CMK (cell line): ENCODE measurements around the gene PDE4A.
A peak's percentile ranks its signal among the peaks of the same experiment; 100 is the strongest.
"Not testable (repeated sequence)": the region's sequence is repeated elsewhere in the genome, so short reads cannot be mapped to it uniquely, and the experiment has no call there.

ENCODE experiments used
- DNase-seq: peaks from one replicate; pipeline ENCODE4 v3.0.0-alpha.2; 2010; ENCODE audit warnings: low read depth

PDE4A gene

DNA sequence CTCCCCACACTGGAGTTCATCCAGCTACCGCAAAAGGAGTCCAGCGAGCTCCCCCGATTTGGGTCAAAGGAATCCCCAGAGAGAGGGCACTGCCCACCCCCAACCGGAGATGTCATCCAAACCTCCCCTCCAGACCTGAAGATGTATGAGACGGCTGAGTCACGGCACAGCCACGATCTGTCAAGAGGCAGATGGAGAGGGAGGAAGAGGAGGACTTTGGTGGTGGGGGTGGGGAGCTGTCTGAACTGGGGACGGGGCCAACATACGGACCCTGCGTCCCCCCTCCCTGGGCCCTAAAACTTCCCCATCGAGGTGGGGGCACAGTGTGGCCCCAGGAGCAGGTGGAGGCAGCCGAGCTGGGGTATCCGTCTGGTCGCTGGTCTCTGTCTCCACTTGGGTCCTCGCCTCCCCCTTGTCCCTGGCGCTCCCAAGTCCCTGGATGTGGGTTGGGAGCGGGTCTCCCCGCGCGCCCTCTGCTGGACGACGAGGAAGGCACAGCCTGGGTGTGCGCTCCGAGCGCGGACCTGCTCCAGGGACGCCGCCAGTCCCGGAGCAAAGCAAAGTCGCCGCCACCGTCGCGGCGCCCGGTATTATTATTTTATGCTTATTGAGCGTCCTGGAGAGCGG is 3.8 kb downstream of the PDE4A start:
- no peak for DNase-seq

- no peak for DNase-seq
Measured at GRCh38 chr19:10427169-10427568, 6.8 kb downstream of the PDE4A start.

- no peak for DNase-seq
Measured at GRCh38 chr19:10428996-10429381, 8.7 kb downstream of the PDE4A start.

GRCh38 chr19:10430505-10431253 is 10.3 kb downstream of the PDE4A start:
- DNase-seq: peak; percentile 45

GRCh38 chr19:10431254-10431942 is 11.1 kb downstream of the PDE4A start:
- peak; percentile 66 for DNase-seq

GRCh38 chr19:10431943-10432735 is 11.8 kb downstream of the PDE4A start:
- DNase-seq: no peak

- DNase-seq: no peak
Measured at GRCh38 chr19:10432736-10433130, 12.4 kb downstream of the PDE4A start.

GRCh38 chr19:10433131-10433536 is 12.8 kb downstream of the PDE4A start:
- DNase-seq: no peak

DNA sequence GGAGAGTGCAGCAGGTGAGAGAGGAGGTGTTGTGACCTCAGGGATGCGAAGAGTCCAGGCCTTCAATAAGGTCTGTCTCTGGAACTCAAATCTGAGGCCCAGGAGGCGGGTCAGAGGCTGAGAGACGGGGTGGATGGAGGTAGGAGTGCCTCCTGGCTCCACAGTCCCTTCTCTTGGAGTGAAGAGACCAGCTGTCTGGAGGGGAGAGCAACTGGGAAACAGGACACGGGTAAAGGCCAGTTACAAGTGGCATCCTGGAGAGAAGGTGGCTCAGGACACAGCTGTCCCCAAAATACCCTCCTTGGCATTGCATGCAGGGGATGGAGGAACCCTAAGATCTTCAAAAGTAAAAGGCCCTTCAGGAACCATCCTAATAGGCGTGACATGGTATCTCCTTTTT is 19.2 kb downstream of the PDE4A start:
- DNase-seq: no peak

- no peak for DNase-seq
Measured at GRCh38 chr19:10442698-10443097, 22.4 kb downstream of the PDE4A start.

DNA sequence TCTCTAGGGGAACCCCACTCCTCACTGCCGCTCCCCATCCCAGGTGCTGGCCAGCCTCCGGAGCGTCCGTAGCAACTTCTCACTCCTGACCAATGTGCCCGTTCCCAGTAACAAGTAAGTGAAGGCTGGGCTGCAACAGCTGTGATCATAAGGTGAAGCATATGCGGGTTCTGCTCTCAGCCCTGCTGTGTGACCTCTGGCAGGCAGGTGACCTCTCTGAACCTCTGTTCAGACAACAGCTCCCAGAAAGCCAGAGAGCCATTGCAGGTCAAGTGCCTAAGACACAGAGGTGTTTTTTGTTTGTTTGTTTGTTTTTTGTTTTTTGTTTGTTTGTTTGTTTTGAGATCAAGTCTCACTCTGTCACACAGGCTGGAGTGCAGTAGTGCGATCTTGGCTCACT is 28.7 kb downstream of the PDE4A start:
- no peak for DNase-seq

DNA sequence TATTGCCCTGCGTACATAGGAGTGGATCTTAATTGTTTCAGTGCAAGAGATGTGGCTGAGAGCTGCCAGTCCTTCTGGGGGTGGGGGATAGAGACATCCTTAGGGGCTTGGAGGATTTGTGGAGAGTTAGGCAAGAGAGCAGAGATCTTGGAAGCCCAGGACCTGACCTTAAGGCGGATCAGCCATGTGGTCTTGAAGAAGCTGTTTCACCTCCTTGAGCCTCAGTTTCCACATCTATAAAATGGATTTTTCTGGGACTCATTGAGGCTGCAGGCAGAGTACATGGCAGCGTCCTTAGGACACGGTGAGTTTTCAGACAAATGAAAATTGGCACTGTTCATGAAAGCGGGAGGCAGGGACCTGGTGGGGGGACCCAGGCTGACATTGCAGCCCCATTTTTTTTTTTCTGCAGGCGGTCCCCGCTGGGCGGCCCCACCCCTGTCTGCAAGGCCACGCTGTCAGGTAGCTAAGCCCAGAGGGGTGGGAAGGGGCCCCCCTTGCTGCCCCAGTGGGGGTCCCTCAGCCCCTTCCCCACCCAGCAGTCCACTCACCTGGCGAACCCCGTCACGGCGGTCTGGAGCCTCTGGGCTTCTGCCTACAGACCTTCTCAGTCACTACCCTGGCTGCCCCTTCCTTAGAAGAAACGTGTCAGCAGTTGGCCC is 30.0 kb downstream of the PDE4A start:
- DNase-seq: no peak

GRCh38 chr19:10450853-10451609 is 30.7 kb downstream of the PDE4A start:
- DNase-seq: peak; percentile 44

GRCh38 chr19:10452726-10453618 is 32.6 kb downstream of the PDE4A start:
- DNase-seq: no peak

GRCh38 chr19:10453852-10454251 is 33.5 kb downstream of the PDE4A start:
- DNase-seq: no peak

DNA sequence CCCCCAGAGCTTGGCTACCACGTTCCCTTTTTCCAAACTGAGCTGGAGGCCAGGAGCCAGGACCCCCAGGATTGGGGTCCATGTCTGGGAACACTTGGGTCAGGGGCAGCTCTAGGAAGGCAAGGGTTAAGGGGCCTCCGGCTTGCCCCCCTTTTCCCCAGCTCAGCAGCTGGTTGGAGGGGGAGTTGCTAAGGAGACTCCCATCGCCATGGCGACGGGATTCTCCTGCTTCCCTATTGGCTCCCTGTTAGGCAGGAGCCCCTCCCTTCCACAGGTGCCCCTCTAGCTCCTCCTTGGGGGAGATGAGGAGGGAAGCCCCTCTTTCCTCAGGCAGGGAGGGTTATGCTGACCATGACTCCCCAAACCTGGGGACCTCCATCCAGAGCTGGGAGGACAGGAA is 33.9 kb downstream of the PDE4A start:
- DNase-seq: no peak

DNA sequence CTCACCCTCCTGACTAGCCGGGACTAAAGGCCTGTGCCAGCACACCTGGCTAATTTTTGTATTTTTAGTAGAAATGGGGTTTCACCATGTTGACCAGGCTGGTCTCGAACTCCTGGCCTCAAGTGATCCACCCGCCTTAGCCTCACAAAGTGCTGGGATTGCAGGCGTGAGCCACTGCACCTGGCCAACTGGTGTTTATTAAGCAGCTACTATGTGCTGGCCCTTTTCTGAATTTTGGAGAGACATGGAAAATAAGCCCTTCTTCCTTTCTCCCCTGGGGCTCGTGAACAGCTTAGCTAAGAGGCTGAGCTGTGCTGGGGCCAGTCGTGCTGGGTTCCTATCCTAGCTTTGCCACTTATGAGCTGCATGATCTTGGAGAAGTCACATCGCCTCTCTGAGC is 38.4 kb downstream of the PDE4A start:
- not testable (repeated sequence) for DNase-seq

- DNase-seq: no peak
Measured at GRCh38 chr19:10460714-10461046, 40.3 kb downstream of the PDE4A start.

DNA sequence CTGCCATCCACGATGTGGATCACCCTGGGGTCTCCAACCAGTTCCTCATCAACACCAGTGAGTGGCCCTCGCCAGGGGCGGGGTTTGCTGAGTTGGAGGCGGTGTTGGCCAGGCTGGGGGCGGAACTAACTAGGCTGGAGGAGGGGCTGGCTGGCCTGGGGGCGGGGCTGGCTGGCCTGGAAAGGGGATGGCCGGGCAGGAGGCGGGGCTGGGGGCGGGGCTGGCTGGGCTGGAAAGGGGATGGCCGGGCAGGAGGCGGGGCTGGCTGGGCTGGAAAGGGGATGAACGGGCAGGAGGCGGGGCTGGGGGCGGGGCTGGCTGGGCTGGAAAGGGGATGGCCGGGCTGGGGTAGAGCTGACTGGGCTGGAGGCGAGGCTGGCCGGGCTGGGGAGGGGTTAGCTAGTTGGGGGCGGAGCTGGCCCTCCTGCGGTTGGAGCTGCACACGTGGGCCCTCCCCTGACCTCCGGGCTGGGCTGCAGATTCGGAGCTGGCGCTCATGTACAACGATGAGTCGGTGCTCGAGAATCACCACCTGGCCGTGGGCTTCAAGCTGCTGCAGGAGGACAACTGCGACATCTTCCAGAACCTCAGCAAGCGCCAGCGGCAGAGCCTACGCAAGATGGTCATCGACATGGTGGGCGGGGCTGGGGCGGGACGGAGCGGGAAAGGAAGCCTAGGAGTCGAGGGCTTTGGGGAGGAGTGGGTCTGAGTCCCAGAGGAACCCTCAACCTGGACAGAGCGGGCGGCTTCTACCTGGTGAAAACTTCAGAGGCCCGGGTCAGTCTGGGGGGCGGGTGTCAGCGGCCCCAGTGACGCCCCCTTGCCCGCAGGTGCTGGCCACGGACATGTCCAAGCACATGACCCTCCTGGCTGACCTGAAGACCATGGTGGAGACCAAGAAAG is 41.0 kb downstream of the PDE4A start:
- DNase-seq: peak; percentile 92
